HG03103 (cell line): ENCODE data around the gene RNF157.
"Not testable (repeated sequence)": the region's sequence is repeated elsewhere in the genome, so short reads cannot be mapped to it uniquely, and the experiment has no call there.

ENCODE experiments used
- ATAC-seq: cut with Tn5 transposase; IDR thresholded peaks from one replicate; pipeline ENCODE4 v1.9.1; 2021; ENCODE audit warnings: low read depth; ENCODE audit not compliant: unreplicated experiment

RNF157 gene

DNA sequence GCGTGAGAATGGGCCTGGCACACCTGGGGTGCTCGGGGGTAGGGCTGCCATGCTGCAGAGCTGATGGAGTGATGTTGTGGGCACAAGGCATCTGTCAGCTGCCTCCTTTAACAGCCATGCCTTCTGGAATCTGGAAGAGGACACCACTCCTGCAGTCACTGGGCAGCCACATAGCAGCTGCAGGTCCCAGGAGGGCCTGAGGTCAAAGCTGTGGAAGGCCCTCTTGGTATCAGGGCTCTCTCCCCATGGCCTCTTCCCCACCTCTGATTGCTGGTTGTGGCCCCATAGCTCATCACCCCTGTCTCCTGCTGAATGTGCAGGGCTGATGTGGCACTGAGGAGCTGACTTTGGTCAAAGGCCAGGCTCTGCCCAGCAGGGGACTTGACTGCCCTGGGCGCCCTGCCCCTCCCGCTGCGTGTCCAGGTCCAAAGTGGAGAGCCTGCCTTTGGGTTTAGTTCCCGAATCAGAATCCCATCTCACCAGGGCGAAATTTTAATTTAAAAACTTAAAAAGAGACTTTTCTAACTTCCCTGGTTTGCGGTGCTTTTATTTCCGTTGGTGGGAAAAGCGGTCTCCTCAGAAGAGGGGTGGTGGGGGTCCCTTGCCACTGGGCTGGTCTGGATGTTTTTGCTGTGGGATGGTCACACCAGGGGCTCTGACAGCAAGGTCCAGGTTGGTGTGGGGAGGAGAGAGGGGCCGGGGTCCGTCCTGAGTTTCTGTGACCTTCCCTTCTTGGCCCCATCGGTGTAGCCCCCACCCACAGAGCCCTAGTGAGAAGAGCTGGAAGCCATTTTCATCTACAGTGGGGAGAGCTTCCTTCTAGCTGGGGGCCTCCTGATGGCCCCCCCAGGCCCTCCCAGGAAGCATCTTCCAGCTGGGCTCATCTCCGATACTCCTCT lies 30.7 kb upstream of the RNF157 start:
- ATAC-seq = no peak

GRCh38 chr17:76270127-76270592 lies 29.9 kb upstream of the RNF157 start:
- ATAC-seq = no peak

DNA sequence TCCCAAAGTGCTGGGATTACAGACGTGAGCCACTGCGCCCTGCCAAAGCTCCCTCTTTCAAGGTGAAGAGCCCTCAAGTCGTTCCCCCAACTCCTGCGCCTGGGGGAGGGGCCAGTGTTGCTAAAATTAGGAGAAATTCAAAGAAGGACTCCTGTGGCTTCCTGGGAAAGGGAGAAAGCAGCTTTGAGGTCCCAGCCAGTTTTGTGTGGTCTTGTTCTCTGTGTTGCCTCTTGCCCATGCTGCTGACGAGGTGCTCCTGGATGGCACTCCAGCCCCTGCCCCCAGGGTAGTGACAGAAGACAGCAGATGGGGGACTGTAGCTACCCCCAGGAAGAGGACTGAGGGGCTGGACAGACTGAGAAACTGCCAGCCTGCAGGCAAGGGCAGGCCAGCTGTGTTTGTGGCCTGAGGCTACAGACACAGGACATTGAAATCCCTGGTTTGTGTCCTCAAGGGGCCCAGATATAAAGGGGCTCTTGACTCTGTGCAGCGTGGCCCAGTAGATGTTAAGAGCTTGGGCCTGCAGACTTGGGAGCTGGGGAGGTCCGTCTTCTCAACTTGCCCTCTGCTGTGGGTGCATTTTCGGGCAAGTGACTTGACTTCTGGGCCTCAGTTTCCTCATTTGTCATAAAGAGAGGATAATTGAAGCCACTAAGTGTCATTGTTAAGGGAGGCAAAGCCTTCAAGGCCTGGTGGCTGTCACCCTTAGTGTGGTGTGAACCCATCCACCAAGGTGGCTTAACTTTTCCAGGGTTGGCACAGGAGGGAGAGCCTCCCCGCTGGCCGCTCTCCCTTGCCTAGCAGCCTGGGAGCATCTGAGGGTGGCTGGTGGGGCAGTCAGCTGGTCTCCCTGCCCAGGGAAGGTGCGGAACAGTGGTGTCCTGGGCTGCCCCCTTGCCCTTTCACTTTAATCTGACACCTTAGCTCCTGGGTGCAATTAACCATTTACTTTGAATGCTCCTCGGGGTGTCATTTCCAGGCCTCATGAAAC lies 29.0 kb upstream of the RNF157 start:
- ATAC-seq = no peak

DNA sequence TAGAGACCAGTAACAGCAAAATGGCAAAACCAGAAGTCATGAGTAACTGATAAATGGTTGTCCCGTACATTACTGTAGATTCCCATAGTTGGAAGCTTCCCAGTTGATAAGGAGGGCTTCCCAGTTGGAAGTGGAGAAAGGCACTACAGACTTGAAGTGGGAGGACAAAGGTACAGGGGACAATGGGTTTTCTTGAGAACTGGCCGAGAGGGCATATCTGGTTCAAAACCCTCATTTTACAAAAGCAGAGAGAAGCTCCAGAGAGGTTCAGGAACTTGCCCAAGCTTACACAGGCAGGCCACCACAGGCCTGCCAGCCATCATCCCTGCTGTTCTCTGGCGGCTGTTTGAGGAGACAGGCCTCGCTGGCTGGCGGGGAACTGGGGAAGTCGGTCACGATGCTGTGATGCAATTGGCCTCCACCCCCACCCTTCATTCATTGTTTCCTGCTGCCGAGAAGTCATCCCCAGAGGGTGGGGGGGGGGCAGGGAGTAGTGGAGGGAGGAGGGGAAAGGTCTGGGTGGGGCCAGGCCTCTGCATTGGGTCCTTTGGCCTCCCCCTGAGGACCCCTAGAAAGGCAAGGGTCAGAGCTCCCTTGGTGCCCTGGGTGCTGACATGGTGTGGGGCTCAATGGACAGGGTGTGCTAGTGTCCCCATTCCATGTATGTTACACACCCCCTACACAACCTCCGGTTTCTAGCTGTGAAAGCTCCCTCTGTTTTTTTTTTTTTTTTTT lies 27.9 kb upstream of the RNF157 start:
- ATAC-seq = no peak

DNA sequence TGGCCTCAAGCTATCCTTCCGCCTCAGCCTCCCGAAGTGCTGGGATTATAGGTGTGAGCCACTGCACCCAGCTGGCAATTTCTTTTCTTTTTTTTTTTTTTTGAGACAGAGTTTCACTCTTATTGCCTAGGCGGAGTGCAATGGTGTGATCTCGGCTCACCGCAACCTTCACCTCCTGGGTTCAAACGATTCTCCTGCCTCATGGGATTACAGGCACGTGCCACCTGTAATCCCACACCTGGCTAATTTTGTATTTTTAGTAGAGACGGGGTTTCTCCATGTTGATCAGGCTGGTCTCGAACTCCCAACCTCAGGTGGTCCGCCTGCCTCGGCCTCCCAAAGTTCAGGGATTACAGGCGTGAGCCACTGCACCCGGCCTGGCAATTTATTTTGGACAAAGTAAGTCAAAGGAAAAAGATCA lies 27.3 kb upstream of the RNF157 start:
- not testable (repeated sequence) for ATAC-seq

DNA sequence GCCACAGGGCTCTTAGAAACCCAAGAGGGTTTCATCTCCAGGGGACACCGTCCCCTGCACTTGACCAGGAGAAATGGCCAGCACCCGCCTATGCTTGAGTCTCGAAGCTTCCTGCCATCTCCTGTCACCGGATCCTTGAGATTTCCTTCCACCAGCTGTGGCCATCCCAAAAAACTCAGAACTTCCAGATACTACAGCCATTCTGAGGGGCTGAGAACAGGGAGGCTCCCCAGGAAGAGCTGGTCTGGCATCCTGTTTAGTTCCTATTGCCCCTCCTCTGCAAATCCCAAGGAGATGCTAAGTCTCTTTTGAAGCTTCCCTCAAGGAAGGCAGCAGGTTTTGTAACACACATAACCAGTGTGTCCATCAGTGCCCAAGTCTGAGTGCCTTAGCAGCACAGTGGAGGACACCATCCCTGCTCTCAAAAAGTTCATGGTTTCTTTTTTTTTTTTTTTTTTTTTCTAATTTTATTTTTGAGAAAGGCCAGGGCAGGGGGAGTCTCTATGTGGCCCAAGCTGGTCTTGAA lies 26.8 kb upstream of the RNF157 start:
- no peak for ATAC-seq

DNA sequence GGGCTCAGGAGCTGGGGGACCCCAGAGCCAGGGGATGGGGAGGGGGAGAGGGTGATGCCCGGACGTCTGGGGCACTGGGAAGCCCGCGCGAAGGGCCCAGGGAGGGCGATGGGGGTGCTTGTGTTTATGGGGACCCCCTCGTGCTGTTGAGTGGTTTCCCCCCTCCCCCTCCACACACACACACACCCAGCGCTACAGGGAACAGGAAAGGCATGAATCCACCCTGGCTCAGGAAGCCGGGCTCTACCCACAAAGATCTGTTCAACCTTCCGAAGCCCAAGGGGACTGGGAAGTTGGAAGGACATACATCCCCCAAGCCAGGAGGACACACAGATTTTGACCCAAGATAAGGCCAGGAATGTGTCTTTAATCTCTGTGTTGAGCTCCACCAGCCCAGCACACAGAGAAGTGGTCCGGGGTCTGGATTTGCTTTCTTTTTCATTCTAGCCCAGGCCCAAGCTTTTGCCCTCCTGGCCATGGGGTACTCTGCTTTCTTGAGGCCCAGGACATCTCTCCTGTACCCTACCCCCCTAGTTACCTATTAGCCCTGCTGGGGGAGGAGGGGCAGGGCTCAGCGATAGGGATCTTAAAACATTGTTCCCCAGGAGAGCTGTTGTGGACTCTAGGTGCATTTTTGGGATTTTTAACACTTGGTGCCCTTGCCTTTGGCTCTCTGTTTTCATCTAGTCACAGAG lies 26.1 kb upstream of the RNF157 start:
- ATAC-seq = no peak

DNA sequence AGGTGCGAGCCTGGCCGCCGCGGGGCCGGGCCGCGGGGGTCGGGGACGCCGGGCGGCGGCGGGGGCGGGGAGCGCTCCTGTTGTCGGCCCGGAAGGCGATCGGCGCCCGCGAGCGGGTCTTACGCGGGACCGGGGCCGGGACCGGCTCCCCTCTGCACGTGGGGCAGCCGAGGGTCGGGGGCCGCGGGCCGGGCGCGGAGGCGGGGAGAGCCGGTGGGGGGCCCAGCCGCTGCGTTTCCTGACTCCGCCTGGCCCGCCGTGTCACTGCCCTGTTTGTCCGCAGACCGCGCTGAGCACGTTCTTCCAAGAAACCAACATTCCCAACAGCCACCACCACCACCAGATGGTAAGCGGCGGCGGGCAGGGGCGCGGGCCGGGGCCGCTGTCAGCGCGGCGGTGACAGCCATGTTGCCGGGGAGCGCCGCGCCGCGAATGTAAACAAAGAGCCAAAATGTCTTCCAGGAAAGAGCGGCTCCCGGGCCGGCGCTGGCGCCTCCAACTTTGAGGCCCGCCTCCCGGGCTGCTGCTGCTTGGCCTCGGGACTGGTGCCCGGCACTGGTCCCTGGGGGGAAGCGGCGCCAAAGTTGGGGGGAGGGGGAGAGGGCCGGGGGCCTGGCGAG lies 25.4 kb upstream of the RNF157 start:
- no peak for ATAC-seq

- ATAC-seq = peak; percentile 69
Measured at GRCh38 chr17:76264755-76265623, 24.7 kb upstream of the RNF157 start, which contains the start of gene UBALD2. Gene UBALD2 (plus strand): TSS chr17:76265348. CDS start chr17:76265506, 158 bp downstream.

DNA sequence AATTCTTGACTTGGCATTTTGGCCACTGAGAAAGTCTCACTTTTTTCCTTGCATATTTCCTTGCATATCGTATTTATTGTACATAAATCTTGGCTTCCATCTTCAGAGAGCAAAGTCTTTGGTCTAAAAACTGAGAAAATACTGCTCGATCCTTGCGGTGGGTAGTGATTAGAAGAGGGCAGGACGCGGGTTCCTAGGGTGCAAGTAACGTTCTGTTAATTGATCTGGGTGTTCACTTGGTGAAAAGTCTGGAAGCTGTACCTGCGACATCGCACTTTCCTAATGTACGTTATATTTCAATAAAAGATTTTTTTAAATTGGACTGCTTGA lies 24.1 kb upstream of the RNF157 start:
- no peak for ATAC-seq

GRCh38 chr17:76263896-76264295 lies 23.6 kb upstream of the RNF157 start:
- no peak for ATAC-seq

- no peak for ATAC-seq
Measured at GRCh38 chr17:76262732-76263344, 22.5 kb upstream of the RNF157 start.

GRCh38 chr17:76261421-76262215 lies 21.3 kb upstream of the RNF157 start:
- ATAC-seq = no peak

DNA sequence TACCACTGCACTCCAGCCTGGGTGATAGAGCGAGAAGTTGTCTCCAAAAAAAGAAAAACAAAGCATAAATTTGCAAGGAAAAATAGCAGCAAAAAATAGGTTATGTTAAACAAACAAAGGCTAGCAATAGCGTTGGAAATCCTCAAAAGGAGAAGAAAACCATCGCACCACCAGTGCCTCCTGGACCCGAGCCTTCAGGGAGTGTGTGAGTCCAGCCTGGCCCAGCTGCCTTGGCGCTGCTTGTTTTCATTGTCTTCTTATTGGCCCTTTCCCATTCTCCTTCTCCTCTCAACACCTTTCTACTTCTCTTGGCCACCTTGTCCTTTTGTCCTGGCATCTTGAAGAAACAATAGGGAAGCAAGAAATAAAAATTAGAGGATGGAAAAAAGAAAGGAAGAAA lies 20.4 kb upstream of the RNF157 start:
- ATAC-seq = no peak

GRCh38 chr17:76260220-76260619 lies 19.9 kb upstream of the RNF157 start:
- ATAC-seq = no peak

DNA sequence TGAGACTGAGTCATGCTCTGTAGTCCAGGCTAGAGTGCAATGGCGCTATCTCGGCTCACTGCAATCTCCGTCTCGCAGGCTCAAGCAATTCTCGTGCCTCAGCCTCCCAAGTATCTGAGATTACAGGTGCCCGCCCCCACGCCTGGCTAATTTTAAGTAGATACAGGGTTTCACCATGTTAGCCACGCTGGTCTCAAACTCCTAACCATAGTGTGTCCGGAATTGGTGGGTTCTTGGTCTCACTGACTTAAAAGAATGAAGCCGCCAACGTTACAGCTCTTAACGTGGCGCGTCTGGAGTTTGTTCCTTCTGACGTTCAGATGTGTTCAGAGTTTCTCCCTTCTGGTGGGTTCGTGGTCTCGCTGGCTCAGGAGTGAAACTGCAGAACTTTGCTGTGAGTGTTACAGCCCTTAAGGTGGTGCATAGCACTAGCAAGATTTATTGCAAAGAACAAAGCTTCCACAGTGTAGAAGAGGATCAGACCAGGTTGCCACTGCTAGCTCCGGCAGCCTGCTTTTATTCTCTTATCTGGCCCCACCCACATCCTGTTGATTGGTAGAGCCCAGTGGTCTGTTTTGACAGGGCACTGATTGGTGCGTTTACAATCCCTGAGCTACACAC lies 16.2 kb upstream of the RNF157 start:
- ATAC-seq = not testable (repeated sequence)
